ENCODE results near the gene DENND4B.
A peak's percentile ranks its signal among the peaks of the same experiment; 100 is the strongest.

Gene DENND4B

GRCh38 chr1:153968408-153968807, 21.9 kb upstream of the DENND4B start:
- no peak for DNase-seq (ENCODE audit: low spot score)

GRCh38 chr1:153968000-153968363, 21.5 kb upstream of the DENND4B start:
- DNase-seq (ENCODE audit: low spot score) = no peak

- peak; percentile 87 for DNase-seq (ENCODE audit: low spot score)
Measured at GRCh38 chr1:153967107-153967999, 20.8 kb upstream of the DENND4B start, which contains the start of gene CREB3L4. CREB3L4 (plus strand) TSS chr1:153967902; CDS start chr1:153968526, 624 bp downstream.

GRCh38 chr1:153963850-153964331, 17.4 kb upstream of the DENND4B start:
- DNase-seq (ENCODE audit: low spot score) = no peak

- DNase-seq (ENCODE audit: low spot score) = peak; percentile 95
Measured at GRCh38 chr1:153963030-153963849, 16.7 kb upstream of the DENND4B start, which contains the start of gene SLC39A1. SLC39A1 (minus strand) TSS chr1:153963537; CDS start chr1:153962715, 822 bp downstream.

GRCh38 chr1:153962088-153963029, 15.8 kb upstream of the DENND4B start:
- DNase-seq (ENCODE audit: low spot score) = no peak

GRCh38 chr1:153961421-153961820, 14.9 kb upstream of the DENND4B start:
- no peak for DNase-seq (ENCODE audit: low spot score)

- no peak for DNase-seq (ENCODE audit: low spot score)
Measured at GRCh38 chr1:153960206-153960605, 13.7 kb upstream of the DENND4B start.

GRCh38 chr1:153959454-153959853, 12.9 kb upstream of the DENND4B start:
- no peak for DNase-seq (ENCODE audit: low spot score)

GRCh38 chr1:153958961-153959260, 12.4 kb upstream of the DENND4B start:
- DNase-seq (ENCODE audit: low spot score) = no peak

- peak; percentile 99 for DNase-seq (ENCODE audit: low spot score)
Measured at GRCh38 chr1:153958111-153958960, 11.8 kb upstream of the DENND4B start, which contains the start of gene CRTC2. CRTC2 (minus strand) TSS chr1:153958612; CDS start chr1:153958497, 115 bp downstream.

GRCh38 chr1:153957744-153958110, 11.2 kb upstream of the DENND4B start:
- DNase-seq (ENCODE audit: low spot score) = no peak

- no peak for DNase-seq (ENCODE audit: low spot score)
Measured at GRCh38 chr1:153956997-153957715, 10.6 kb upstream of the DENND4B start.

- no peak for DNase-seq (ENCODE audit: low spot score)
Measured at GRCh38 chr1:153954826-153955225, 8.3 kb upstream of the DENND4B start.

- DNase-seq (ENCODE audit: low spot score) = no peak
Measured at GRCh38 chr1:153953859-153954365, 7.4 kb upstream of the DENND4B start.

GRCh38 chr1:153951801-153952200, 5.3 kb upstream of the DENND4B start:
- no peak for DNase-seq (ENCODE audit: low spot score)

- DNase-seq (ENCODE audit: low spot score) = no peak
Measured at GRCh38 chr1:153951183-153951582, 4.7 kb upstream of the DENND4B start.

- DNase-seq (ENCODE audit: low spot score) = no peak
Measured at GRCh38 chr1:153945795-153946621, 510 bp downstream of the DENND4B start.

Data from COLO829 (cell line).